Small intestine (tissue), 7 donors: ENCODE data around the gene P3H1. TPM values are rescaled to one million over a fixed set of nuclear protein-coding genes. Genes with fewer than 3 reads are reported as not detected.
A peak's percentile ranks its signal among the peaks of the same experiment; 100 is the strongest.

Experiments
- DNase-seq, 2 donors: peaks; one replicate each; pipeline versions ENCODE4 v3.0.0 to v3.0.0-alpha.2; 2013
- FAIRE-seq: peaks from 2 replicates; lab custom pipeline; 2012; peaks lifted over from hg19 to GRCh38; lab: Jason Lieb, UNC
- H3K27ac ChIP-seq, 3 donors: one replicate each; pipeline ENCODE4 v1.5.1; 2013; ENCODE audit warnings: low read length in 2 of 3, mild to moderate bottlenecking in 2 of 3, control low read depth in 1 of 3, inconsistent platforms in 1 of 3, low read depth in 1 of 3, moderate library complexity in 1 of 3
- H3K27me3 ChIP-seq, 3 donors: one replicate each; pipeline ENCODE4 v1.6.1; 2013; ENCODE audit warnings: low read length in 3 of 3, inconsistent platforms in 1 of 3; ENCODE audit not compliant: control insufficient read depth in 3 of 3, insufficient read depth in 3 of 3
- H3K36me3 ChIP-seq, 3 donors: one replicate each; pipeline ENCODE4 v1.6.1; 2013; ENCODE audit warnings: low read length in 3 of 3, inconsistent platforms in 1 of 3, low read depth in 1 of 3, mild to moderate bottlenecking in 1 of 3, moderate library complexity in 1 of 3; ENCODE audit not compliant: control insufficient read depth in 3 of 3, insufficient read depth in 2 of 3
- H3K4me1 ChIP-seq, 3 donors: one replicate each; pipeline ENCODE4 v1.6.1; 2013; ENCODE audit warnings: low read length in 2 of 3, inconsistent platforms in 1 of 3, low read depth in 1 of 3, mild to moderate bottlenecking in 1 of 3, moderate library complexity in 1 of 3; ENCODE audit not compliant: control insufficient read depth in 3 of 3, insufficient read depth in 2 of 3
- H3K4me3 ChIP-seq, 3 donors: one replicate each; pipeline ENCODE4 v1.5.1; 2013; ENCODE audit warnings: low read length in 3 of 3, control low read depth in 1 of 3, inconsistent platforms in 1 of 3, low read depth in 1 of 3, mild to moderate bottlenecking in 1 of 3, moderate library complexity in 1 of 3
- H3K9me3 ChIP-seq, 2 donors: one replicate each; pipeline ENCODE4 v1.6.1; 2013; ENCODE audit warnings: low read depth in 1 of 2, low read length in 1 of 2; ENCODE audit not compliant: control insufficient read depth in 2 of 2, insufficient read depth in 1 of 2
- WGBS, 3 donors: extraction: QIAGEN DNeasy Blood & Tissue Kit; methylation state at CpG; one replicate each; pipeline ENCODE4 v1.1.7; 2013; 5-methylcytosine and 5-hydroxymethylcytosine counted together
- polyA plus RNA-seq, 4 donors: library from polyadenylated mRNA; stranded (reverse) in 3 of 4; unstranded in 1 of 4; fragments of 200-250 nt in 3 of 4; fragments of 120-200 nt in 1 of 4; gene quantifications; one replicate each; pipeline versions ENCODE4 v1.2.1 to v1.2.3, GENCODE V29; 2013
- donor health status: healthy with polysubstance abuse.
- donor health status: control.
- donor health status: control.
- donor health status: Bipolar disorder and iron deficiency.
- donor health status: healthy.

The P3H1 gene
- polyA plus RNA-seq, 4 donors: 4.3 to 18.2 (median 11.4) TPM

DNA sequence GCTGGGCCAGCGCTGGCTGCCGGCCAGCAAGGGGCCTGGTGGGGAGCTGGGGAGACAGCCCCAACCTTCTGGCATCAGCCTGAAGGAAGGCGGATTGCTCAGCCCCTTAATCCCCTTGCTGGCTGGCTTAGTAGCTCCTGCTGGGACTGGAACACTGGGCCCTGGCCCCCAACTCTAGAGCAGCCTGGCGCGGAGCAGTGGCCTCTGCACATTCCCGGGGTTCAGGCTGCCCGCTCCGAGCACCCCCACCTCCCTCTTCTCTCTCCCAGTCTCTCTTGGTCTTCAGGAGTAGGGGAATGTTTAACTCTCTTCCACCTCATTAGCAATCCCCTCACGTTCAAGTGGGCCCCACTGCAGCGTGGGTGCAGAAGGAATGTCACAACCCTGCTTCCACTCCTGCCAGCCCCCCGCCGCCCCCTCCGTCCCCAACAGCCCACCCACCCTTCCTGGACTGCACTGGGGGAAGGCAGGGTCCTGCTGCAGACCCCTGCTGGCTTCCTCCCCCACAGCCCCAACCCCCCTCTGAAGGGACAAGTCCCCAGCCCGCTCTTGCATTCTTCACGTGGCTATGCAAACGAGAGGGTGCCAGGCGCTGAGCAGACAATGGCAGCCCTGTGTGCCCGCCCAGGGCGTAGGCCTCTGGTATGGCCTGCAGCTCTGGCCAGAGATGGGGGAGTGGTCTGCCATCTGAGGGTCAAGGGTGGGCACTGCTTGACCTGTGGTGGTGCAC is 25.8 kb downstream of the P3H1 start:
- 78% methylated on average over 17 to 19 of the region's 19 CpGs for WGBS, 3 donors
- no peak overlapping the region for H3K27ac ChIP-seq
- peaks cover 0 to 13% (median 0%) of the 10 kb centered on the region in 3 donors for H3K4me1 ChIP-seq
- H3K27me3 ChIP-seq: no peaks in the 10 kb centered on the region
- H3K36me3 ChIP-seq: peaks cover 0 to 8% (median 0%) of the 10 kb centered on the region in 3 donors
- DNase-seq (no peak), FAIRE-seq (no peak)
- no peak overlapping the region for H3K4me3 ChIP-seq
- H3K9me3 ChIP-seq: no peaks in the 10 kb centered on the region

GRCh38 chr1:42739753-42740700 is 26.8 kb downstream of the P3H1 start, which contains the start of gene CLDN19:
TSS of gene CLDN19 (minus strand) at chr1:42740236. CDS start at chr1:42740063, 173 bp downstream.
- no peaks in the 10 kb centered on the region for H3K27me3 ChIP-seq
- H3K9me3 ChIP-seq: no peaks in the 10 kb centered on the region
- no peak within 1 kb of the TSS for H3K4me3 ChIP-seq
- FAIRE-seq (no peak), DNase-seq (peak; percentile 28 to 61)
- WGBS, 3 donors: 63 to 71% (median 67%) methylated on average over 25 to 27 of the region's 27 CpGs
- peaks cover 0 to 13% (median 0%) of the 10 kb centered on the region in 3 donors for H3K4me1 ChIP-seq
- H3K27ac ChIP-seq: no peak within 1 kb of the TSS
- H3K36me3 ChIP-seq: no peaks in the 10 kb centered on the region

DNA sequence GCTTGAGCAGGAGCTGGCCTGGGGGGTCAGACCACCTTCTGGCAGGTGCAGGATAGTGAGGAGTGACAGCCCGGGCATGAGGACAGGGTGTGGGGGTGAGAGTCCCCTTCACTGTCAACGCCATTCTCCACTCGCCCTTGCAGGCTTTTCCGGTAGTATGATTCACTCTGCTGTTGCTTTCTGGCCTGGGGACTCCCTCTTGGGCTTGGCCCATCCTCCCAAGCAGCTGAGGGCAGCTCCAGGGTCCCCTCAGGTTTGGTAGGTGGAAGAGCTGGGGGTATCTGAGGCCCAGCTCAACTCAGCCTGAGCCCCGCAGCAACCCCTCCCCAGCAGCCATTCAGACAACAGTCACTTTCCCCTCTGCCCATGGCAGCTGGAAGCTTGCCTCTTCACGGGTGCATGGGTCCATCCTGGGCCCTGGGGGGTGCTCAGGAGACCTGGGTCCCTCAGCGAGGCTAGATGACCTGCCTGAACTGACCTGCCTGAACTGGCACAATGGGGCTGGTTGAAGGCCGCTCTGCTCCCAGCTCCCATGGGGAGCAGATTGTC is 28.1 kb downstream of the P3H1 start:
- Histone ChIP-seq H3K36me3 (no peaks in the 10 kb centered on the region), H3K27ac (no peak overlapping the region), H3K27me3 (no peaks in the 10 kb centered on the region), H3K4me3 (no peak overlapping the region), H3K4me1 (peaks cover 0 to 26% (median 0%) of the 10 kb centered on the region in 3 donors), H3K9me3 (no peaks in the 10 kb centered on the region)
- 84 to 87% (median 86%) methylated on average over 8 of the region's 8 CpGs for WGBS, 3 donors
- no peak for FAIRE-seq
- no peak for DNase-seq

DNA sequence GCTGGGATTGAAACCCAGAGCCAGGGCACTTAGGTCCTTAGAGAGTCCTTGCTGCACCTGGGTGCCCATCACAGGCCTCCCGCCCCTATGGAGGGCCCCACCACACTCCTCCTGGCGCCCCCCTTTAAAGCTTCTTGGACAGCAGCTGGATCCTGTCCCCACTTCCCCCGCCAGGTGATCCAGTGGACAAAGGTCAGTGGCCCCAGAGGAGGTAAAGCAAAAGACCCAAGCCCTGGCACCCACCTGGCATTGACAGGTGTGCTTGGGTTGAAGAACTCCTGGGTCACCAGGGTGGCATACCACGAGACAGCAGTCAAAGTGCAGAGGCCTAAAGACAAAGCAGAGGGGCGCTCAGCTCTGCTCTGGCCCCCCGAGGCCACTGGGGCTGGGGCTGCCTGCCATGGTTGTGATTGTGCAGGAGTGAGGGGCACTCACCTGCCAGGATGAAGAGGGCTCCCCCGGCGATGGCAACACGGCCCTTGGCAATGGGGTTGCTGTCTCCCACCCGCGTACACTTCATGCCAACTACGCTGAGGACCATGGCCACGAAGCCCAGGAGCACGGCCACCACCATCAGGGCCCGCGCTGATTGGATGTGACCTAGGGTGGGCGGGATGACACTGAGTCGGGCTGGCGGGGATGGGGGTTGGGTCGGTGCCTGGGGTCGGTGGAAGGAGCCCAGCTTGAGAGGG is 28.7 kb downstream of the P3H1 start:
- Histone ChIP-seq H3K36me3 (no peaks in the 10 kb centered on the region), H3K27me3 (no peaks in the 10 kb centered on the region), H3K4me1 (peaks cover 0 to 29% (median 0%) of the 10 kb centered on the region in 3 donors), H3K27ac (no peak overlapping the region), H3K9me3 (no peaks in the 10 kb centered on the region), H3K4me3 (no peak overlapping the region)
- DNase-seq (no peak), FAIRE-seq (no peak)
- WGBS, 3 donors: 81 to 87% (median 81%) methylated on average over 19 to 21 of the region's 21 CpGs

- Histone ChIP-seq H3K27me3 (no peaks in the 10 kb centered on the region), H3K9me3 (no peaks in the 10 kb centered on the region), H3K4me1 (peaks cover 0 to 29% (median 0%) of the 10 kb centered on the region in 3 donors), H3K36me3 (no peaks in the 10 kb centered on the region), H3K4me3 (no peak overlapping the region), H3K27ac (no peak overlapping the region)
- WGBS, 3 donors: 30 to 38% (median 37%) methylated on average over 5 of the region's 5 CpGs
- FAIRE-seq: no peak
- DNase-seq: peak in 1 of 2 donors; percentile 48
Measured at GRCh38 chr1:42737257-42737656, 29.6 kb downstream of the P3H1 start.

DNA sequence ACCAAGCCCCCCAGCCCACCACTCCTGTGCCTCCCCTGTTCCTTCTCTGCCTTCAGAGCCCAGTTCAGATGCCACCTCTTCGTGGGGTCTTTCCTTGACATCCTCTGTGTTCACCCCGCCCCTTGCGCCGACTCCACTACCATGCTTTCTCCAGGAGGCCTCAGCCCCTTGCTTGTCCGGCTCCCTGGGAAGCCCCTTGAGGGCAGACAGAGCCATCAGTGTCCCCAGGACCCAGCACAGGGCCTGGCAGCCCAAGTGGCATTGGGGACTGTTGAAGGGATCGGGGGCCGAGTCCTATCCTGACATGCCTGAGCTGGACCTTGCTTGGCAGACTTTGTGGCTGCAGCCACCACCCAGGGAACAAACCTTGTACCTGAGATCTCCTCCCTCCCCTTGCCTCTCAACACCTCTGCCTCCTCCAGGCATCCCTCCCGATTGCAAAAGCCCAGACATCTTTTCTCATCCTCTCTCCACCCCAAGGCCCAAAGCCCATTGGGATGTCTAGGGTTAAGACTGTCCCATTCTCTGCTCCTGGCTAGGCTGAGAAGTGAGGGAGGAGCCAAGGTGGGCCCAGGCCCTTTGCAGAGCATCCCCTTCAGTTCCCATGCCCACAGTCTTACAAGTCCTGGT is 30.1 kb downstream of the P3H1 start:
- no peak for DNase-seq
- 84 to 97% (median 90%) methylated on average over 7 to 8 of the region's 8 CpGs for WGBS, 3 donors
- no peak overlapping the region for H3K4me3 ChIP-seq
- no peak overlapping the region for H3K27ac ChIP-seq
- peaks cover 0 to 29% (median 2%) of the 10 kb centered on the region in 3 donors for H3K4me1 ChIP-seq
- H3K27me3 ChIP-seq: no peaks in the 10 kb centered on the region
- no peaks in the 10 kb centered on the region for H3K36me3 ChIP-seq
- FAIRE-seq: no peak
- H3K9me3 ChIP-seq: no peaks in the 10 kb centered on the region

DNA sequence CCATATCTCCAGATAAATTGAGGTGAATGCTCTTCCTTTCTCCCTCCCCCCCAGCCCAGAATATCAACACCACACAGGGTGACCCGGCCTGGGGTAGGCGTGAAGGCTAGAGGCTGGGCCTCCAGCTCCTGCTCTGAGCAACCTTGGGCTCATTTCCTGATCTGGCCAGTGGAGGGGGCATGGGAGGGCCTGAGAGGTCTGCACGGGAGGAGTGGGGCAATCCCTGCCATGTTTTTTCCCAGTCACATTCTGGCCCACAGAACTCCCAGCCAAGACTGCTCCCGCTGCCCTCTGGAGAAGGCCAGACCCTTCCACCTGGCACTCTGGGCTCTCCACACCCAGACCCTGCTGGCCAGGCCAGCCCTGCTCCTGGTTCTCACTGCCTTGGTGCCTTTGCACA is 30.7 kb downstream of the P3H1 start:
- FAIRE-seq: no peak
- Histone ChIP-seq H3K27me3 (no peaks in the 10 kb centered on the region), H3K4me1 (peaks cover 0 to 29% (median 2%) of the 10 kb centered on the region in 3 donors), H3K9me3 (no peaks in the 10 kb centered on the region), H3K27ac (no peak overlapping the region), H3K4me3 (no peak overlapping the region), H3K36me3 (no peaks in the 10 kb centered on the region)
- DNase-seq: peak; percentile 50 to 54
- WGBS, 3 donors: 44 to 64% (median 59%) methylated on average over 2 to 4 of the region's 4 CpGs
